ENCODE results near the gene P4HTM. TPM values are rescaled to one million over a fixed set of nuclear protein-coding genes. Genes with fewer than 3 reads are reported as not detected.

P4HTM gene
- total RNA-seq, 1 donor from 2014 or later: 25.0 TPM

GRCh38 chr3:48963591-48963990 is 26.4 kb upstream of the P4HTM start:
- no peaks in the 10 kb centered on the region for H3K9me3 ChIP-seq (ENCODE audit: insufficient read depth, low read depth, low read length)
- TF ChIP-seq CTCF (IDR thresholded peaks at IDR 0.05; ENCODE audit: insufficient read depth, low read depth, low read length) (no peak), EZH2 (IDR thresholded peaks at IDR 0.05; ENCODE audit: insufficient read depth, low read length) (no peak)
- FAIRE-seq (no peak), DNase-seq (ENCODE audit: low read depth) (no peak)
- Mint-ChIP-seq H3K9me3 (ENCODE audit: unreplicated experiment) (no peaks in the 10 kb centered on the region), H3K4me1 (ENCODE audit: low read depth, unreplicated experiment) (peaks cover 9% of the 10 kb centered on the region), H3K4me3 (ENCODE audit: unreplicated experiment) (no peak overlapping the region), H3K27me3 (ENCODE audit: low read depth, unreplicated experiment) (no peaks in the 10 kb centered on the region), H3K36me3 (ENCODE audit: low read depth, unreplicated experiment) (peaks cover 5% of the 10 kb centered on the region), H3K27ac (ENCODE audit: unreplicated experiment) (no peak overlapping the region)
- H3K4me3 ChIP-seq (ENCODE audit: insufficient read depth, low read depth, low read length): no peak overlapping the region
- no peak overlapping the region for H3K4me2 ChIP-seq (ENCODE audit: low read length)
- no peak overlapping the region for H3K9ac ChIP-seq (ENCODE audit: low read length)
- no peaks in the 10 kb centered on the region for H3K27me3 ChIP-seq (ENCODE audit: insufficient read depth, low read length)
- no peak overlapping the region for H3K27ac ChIP-seq (ENCODE audit: low read depth, low read length)
- no peaks in the 10 kb centered on the region for H3K4me1 ChIP-seq (ENCODE audit: insufficient read depth, low read length)
- peaks cover 29% of the 10 kb centered on the region for H3K36me3 ChIP-seq (ENCODE audit: insufficient read depth, low read length)
- H4K20me1 ChIP-seq (ENCODE audit: insufficient read depth, low read length): peaks cover 25% of the 10 kb centered on the region
- H3K79me2 ChIP-seq (ENCODE audit: insufficient read depth, low read length): peaks cover 8% of the 10 kb centered on the region
- no peak overlapping the region for H2AFZ ChIP-seq (ENCODE audit: low read depth, low read length)

GRCh38 chr3:48966367-48966766 is 23.7 kb upstream of the P4HTM start:
- DNase-seq (ENCODE audit: low read depth): no peak
- Mint-ChIP-seq H3K27me3 (ENCODE audit: low read depth, unreplicated experiment) (no peaks in the 10 kb centered on the region), H3K4me3 (ENCODE audit: unreplicated experiment) (no peak overlapping the region), H3K36me3 (ENCODE audit: low read depth, unreplicated experiment) (peaks cover 5% of the 10 kb centered on the region), H3K9me3 (ENCODE audit: unreplicated experiment) (no peaks in the 10 kb centered on the region), H3K27ac (ENCODE audit: unreplicated experiment) (peak overlapping the region; percentile 26), H3K4me1 (ENCODE audit: low read depth, unreplicated experiment) (peaks cover 9% of the 10 kb centered on the region)
- Histone ChIP-seq H3K27me3 (ENCODE audit: insufficient read depth, low read length) (no peaks in the 10 kb centered on the region), H3K4me1 (ENCODE audit: insufficient read depth, low read length) (no peaks in the 10 kb centered on the region), H3K4me2 (ENCODE audit: low read length) (no peak overlapping the region), H3K79me2 (ENCODE audit: insufficient read depth, low read length) (no peaks in the 10 kb centered on the region), H3K4me3 (ENCODE audit: insufficient read depth, low read depth, low read length) (no peak overlapping the region), H3K9me3 (ENCODE audit: insufficient read depth, low read depth, low read length) (no peaks in the 10 kb centered on the region), H3K27ac (ENCODE audit: low read depth, low read length) (no peak overlapping the region), H4K20me1 (ENCODE audit: insufficient read depth, low read length) (peaks cover 18% of the 10 kb centered on the region), H3K9ac (ENCODE audit: low read length) (no peak overlapping the region), H2AFZ (ENCODE audit: low read depth, low read length) (no peak overlapping the region), H3K36me3 (ENCODE audit: insufficient read depth, low read length) (peaks cover 41% of the 10 kb centered on the region)
- FAIRE-seq: no peak
- TF ChIP-seq EZH2 (IDR thresholded peaks at IDR 0.05; ENCODE audit: insufficient read depth, low read length) (no peak), CTCF (IDR thresholded peaks at IDR 0.05; ENCODE audit: insufficient read depth, low read depth, low read length) (no peak)

- DNase-seq (ENCODE audit: low read depth) (no peak), FAIRE-seq (no peak)
- TF ChIP-seq EZH2 (IDR thresholded peaks at IDR 0.05; ENCODE audit: insufficient read depth, low read length): no peak
- TF ChIP-seq CTCF (IDR thresholded peaks at IDR 0.05; ENCODE audit: insufficient read depth, low read depth, low read length): no peak
- H3K4me3 ChIP-seq (ENCODE audit: insufficient read depth, low read depth, low read length): no peak overlapping the region
- Mint-ChIP-seq H3K36me3 (ENCODE audit: low read depth, unreplicated experiment) (peaks cover 5% of the 10 kb centered on the region), H3K27ac (ENCODE audit: unreplicated experiment) (no peak overlapping the region), H3K9me3 (ENCODE audit: unreplicated experiment) (no peaks in the 10 kb centered on the region), H3K27me3 (ENCODE audit: low read depth, unreplicated experiment) (no peaks in the 10 kb centered on the region), H3K4me1 (ENCODE audit: low read depth, unreplicated experiment) (peaks cover 9% of the 10 kb centered on the region), H3K4me3 (ENCODE audit: unreplicated experiment) (no peak overlapping the region)
- peaks cover 46% of the 10 kb centered on the region for H3K36me3 ChIP-seq (ENCODE audit: insufficient read depth, low read length)
- H3K27me3 ChIP-seq (ENCODE audit: insufficient read depth, low read length): no peaks in the 10 kb centered on the region
- no peak overlapping the region for H2AFZ ChIP-seq (ENCODE audit: low read depth, low read length)
- H4K20me1 ChIP-seq (ENCODE audit: insufficient read depth, low read length): peaks cover 18% of the 10 kb centered on the region
- H3K4me1 ChIP-seq (ENCODE audit: insufficient read depth, low read length): no peaks in the 10 kb centered on the region
- H3K9ac ChIP-seq (ENCODE audit: low read length): no peak overlapping the region
- no peaks in the 10 kb centered on the region for H3K9me3 ChIP-seq (ENCODE audit: insufficient read depth, low read depth, low read length)
- H3K4me2 ChIP-seq (ENCODE audit: low read length): no peak overlapping the region
- no peak overlapping the region for H3K27ac ChIP-seq (ENCODE audit: low read depth, low read length)
- H3K79me2 ChIP-seq (ENCODE audit: insufficient read depth, low read length): no peaks in the 10 kb centered on the region
Measured at GRCh38 chr3:48966876-48967361, 23.1 kb upstream of the P4HTM start.
